Liver (tissue), 9 donors: Measurements from ENCODE around the gene EXOC3. TPM values are rescaled to one million over a fixed set of nuclear protein-coding genes. Genes with fewer than 3 reads are reported as not detected.

Experiments used
- DNase-seq: peaks from one replicate; pipeline ENCODE4 v3.0.0-alpha.2; 2017; ENCODE audit warnings: low spot score
- H3K27ac ChIP-seq, 2 donors: one replicate each; pipeline ENCODE4 v1.7.0; 2013; ENCODE audit warnings: inconsistent platforms in 2 of 2, low read length in 2 of 2, control low read depth in 1 of 2, low read depth in 1 of 2, mild to moderate bottlenecking in 1 of 2
- H3K27me3 ChIP-seq, 4 donors: one replicate each; pipeline versions ENCODE4 v1.6.1 to v1.7.0; 2013; ENCODE audit warnings: low read length in 3 of 4, inconsistent platforms in 1 of 4, mild to moderate bottlenecking in 1 of 4, moderate library complexity in 1 of 4; ENCODE audit not compliant: control insufficient read depth in 4 of 4, insufficient read depth in 4 of 4
- H3K36me3 ChIP-seq, 4 donors: one replicate each; pipeline versions ENCODE4 v1.6.1 to v1.7.0; 2013; ENCODE audit warnings: low read length in 3 of 4, mild to moderate bottlenecking in 3 of 4, low read depth in 1 of 4, moderate library complexity in 1 of 4; ENCODE audit not compliant: control insufficient read depth in 4 of 4, insufficient read depth in 3 of 4
- H3K4me1 ChIP-seq, 4 donors: one replicate each; pipeline versions ENCODE4 v1.6.1 to v1.7.0; 2013; ENCODE audit warnings: low read length in 3 of 4, mild to moderate bottlenecking in 3 of 4, moderate library complexity in 1 of 4; ENCODE audit not compliant: control insufficient read depth in 4 of 4, insufficient read depth in 4 of 4
- H3K4me3 ChIP-seq, 3 donors: one replicate each; pipeline versions ENCODE4 v1.6.1 to v1.7.0; 2013; ENCODE audit warnings: low read length in 3 of 3, control low read depth in 1 of 3, low read depth in 1 of 3, mild to moderate bottlenecking in 1 of 3
- H3K9ac ChIP-seq, 2 donors: one replicate each; pipeline ENCODE4 v1.7.0; 2013; ENCODE audit warnings: low read length in 2 of 2, mild to moderate bottlenecking in 2 of 2, moderate library complexity in 2 of 2, control low read depth in 1 of 2, low read depth in 1 of 2
- H3K9me3 ChIP-seq, 4 donors: one replicate each; pipeline versions ENCODE4 v1.6.1 to v1.7.0; 2013; ENCODE audit warnings: low read length in 3 of 4; ENCODE audit not compliant: control insufficient read depth in 4 of 4
- ATF3 ChIP-seq: IDR thresholded peaks from 2 replicates; pipeline ENCODE4 v1.6.1; 2016; ENCODE audit warnings: antibody characterized with exemption
- CTCF ChIP-seq: fragments of 150-350 bp; IDR thresholded peaks from 2 replicates; pipeline ENCODE4 v1.5.1; 2017; ENCODE audit warnings: improper control_type of control experiment, low read depth, low read length; ENCODE audit not compliant: missing input control
- EGR1 ChIP-seq, 2 donors: IDR thresholded peaks; 2 replicates each; pipeline ENCODE4 v1.6.1; 2016 to 2018; ENCODE audit warnings: antibody characterized with exemption in 2 of 2, low read depth in 2 of 2
- FOXA1 ChIP-seq: IDR thresholded peaks from 2 replicates; pipeline ENCODE4 v1.6.1; 2016; ENCODE audit warnings: antibody characterized with exemption
- FOXA2 ChIP-seq: IDR thresholded peaks from 2 replicates; pipeline ENCODE4 v1.6.1; 2016; ENCODE audit warnings: antibody characterized with exemption
- GABPA ChIP-seq, 2 donors: IDR thresholded peaks in 1 of 2; conservative IDR thresholded peaks in 1 of 2; 2 replicates each; pipeline ENCODE4 v1.6.1; 2016; ENCODE audit warnings: antibody characterized with exemption in 2 of 2, mild to moderate bottlenecking in 1 of 2, moderate library complexity in 1 of 2
- HNF4A ChIP-seq, 2 donors: conservative IDR thresholded peaks; 2 replicates each; pipeline ENCODE4 v1.6.1; 2016; ENCODE audit warnings: antibody characterized with exemption in 2 of 2, mild to moderate bottlenecking in 2 of 2
- HNF4G ChIP-seq: IDR thresholded peaks from 2 replicates; pipeline ENCODE4 v1.6.1; 2016; ENCODE audit warnings: antibody characterized with exemption
- JUND ChIP-seq, 2 donors: IDR thresholded peaks; 2 replicates each; pipeline ENCODE4 v1.6.1; 2016; ENCODE audit warnings: antibody characterized with exemption in 2 of 2
- MAX ChIP-seq: IDR thresholded peaks from 2 replicates; pipeline ENCODE4 v1.6.1; 2016; ENCODE audit warnings: antibody characterized with exemption
- NR2F2 ChIP-seq: IDR thresholded peaks from 2 replicates; pipeline ENCODE4 v1.6.1; 2016; ENCODE audit warnings: antibody characterized with exemption
- RAD21 ChIP-seq, 2 donors: IDR thresholded peaks; 2 replicates each; pipeline ENCODE4 v1.6.1; 2016; ENCODE audit warnings: antibody characterized with exemption in 2 of 2, mild to moderate bottlenecking in 2 of 2
- REST ChIP-seq: IDR thresholded peaks from 2 replicates; pipeline ENCODE4 v1.6.1; 2016; ENCODE audit warnings: antibody characterized with exemption, mild to moderate bottlenecking
- RXRA ChIP-seq, 2 donors: IDR thresholded peaks; 2 replicates each; pipeline ENCODE4 v1.6.1; 2017 to 2018; ENCODE audit warnings: antibody characterized with exemption in 2 of 2, mild to moderate bottlenecking in 1 of 2
- SP1 ChIP-seq: IDR thresholded peaks from 2 replicates; pipeline ENCODE4 v1.6.1; 2018; ENCODE audit warnings: antibody characterized with exemption, mild to moderate bottlenecking
- TAF1 ChIP-seq: conservative IDR thresholded peaks from 2 replicates; pipeline ENCODE4 v1.6.1; 2016; ENCODE audit warnings: antibody characterized with exemption, mild to moderate bottlenecking
- YY1 ChIP-seq: IDR thresholded peaks from 2 replicates; pipeline ENCODE4 v1.6.1; 2016; ENCODE audit warnings: antibody characterized with exemption, mild to moderate bottlenecking
- ZBTB33 ChIP-seq: IDR thresholded peaks from 2 replicates; pipeline ENCODE4 v1.6.1; 2016; ENCODE audit warnings: antibody characterized with exemption
- WGBS: extraction: QIAGEN DNeasy Blood & Tissue Kit; methylation state at CpG from one replicate; pipeline ENCODE4 v1.1.7; 2013; 5-methylcytosine and 5-hydroxymethylcytosine counted together
- polyA plus RNA-seq, 2 donors: library from polyadenylated mRNA; stranded (reverse) in 1 of 2; unstranded in 1 of 2; fragments of 200-250 nt in 1 of 2; fragments of >200 nt in 1 of 2; fragmentation: Nextera tagmentation in 1 of 2; extraction: Ambion mirVana in 1 of 2; gene quantifications; one replicate each; pipeline versions ENCODE4 v1.2.1 to v1.2.3, GENCODE V29; 2013 to 2015
- total RNA-seq, 2 donors: library from RNA; depleted of rRNA; stranded (reverse); fragments of >200 nt; gene quantifications; one replicate each; pipeline ENCODE4 v1.2.3, GENCODE V29; 2014
- donor health status: healthy.
- donor health status: healthy.
- donor health status: healthy.
- donor health status: healthy.
- donor health status: healthy.

Gene EXOC3
- total and polyA plus RNA-seq, 4 donors = 12.4 to 23.9 (median 18.5) TPM

GRCh38 chr5:439636-440035 is 3.3 kb upstream of the EXOC3 start:
- WGBS = 79% methylated on average over 14 of the region's 14 CpGs
- Histone ChIP-seq H3K27ac (no peak overlapping the region), H3K4me3 (no peak overlapping the region), H3K9ac (no peak overlapping the region), H3K27me3 (no peaks in the 10 kb centered on the region), H3K9me3 (no peaks in the 10 kb centered on the region), H3K4me1 (peaks cover 6 to 19% (median 17%) of the 10 kb centered on the region in 4 donors), H3K36me3 (no peaks in the 10 kb centered on the region)
- DNase-seq = no peak
- TF ChIP-seq RAD21 (IDR thresholded peaks at IDR 0.05) (no peak), SP1 (no peak), JUND (IDR thresholded peaks at IDR 0.05) (no peak), HNF4G (no peak)

GRCh38 chr5:440401-441201 is 2.4 kb upstream of the EXOC3 start:
- Histone ChIP-seq H3K9ac (no peak overlapping the region), H3K27me3 (no peaks in the 10 kb centered on the region), H3K36me3 (no peaks in the 10 kb centered on the region), H3K27ac (no peak overlapping the region), H3K4me1 (peaks cover 6 to 19% (median 17%) of the 10 kb centered on the region in 4 donors), H3K4me3 (no peak overlapping the region), H3K9me3 (no peaks in the 10 kb centered on the region)
- no peak for DNase-seq
- TF ChIP-seq REST (no peak), FOXA2 (no peak), NR2F2 (no peak), HNF4G (no peak), RAD21 (IDR thresholded peaks at IDR 0.05) (no peak), HNF4A (conservative IDR thresholded peaks at IDR 0.05) (no peak), CTCF (no peak), YY1 (no peak), EGR1 (IDR thresholded peaks at IDR 0.05; ENCODE audit: low read depth in 2 of 2) (no peak), MAX (no peak), TAF1 (no peak), RXRA (IDR thresholded peaks at IDR 0.05) (no peak), GABPA (IDR thresholded peaks at IDR 0.05 in 1 of 2, conservative IDR thresholded peaks at IDR 0.05 in 1 of 2) (no peak), ZBTB33 (no peak), SP1 (no peak), ATF3 (no peak), JUND (IDR thresholded peaks at IDR 0.05) (no peak), FOXA1 (no peak)
- WGBS = 80% methylated on average over 18 of the region's 18 CpGs
